ENCODE data around the gene SLC13A3.

SLC13A3 gene

GRCh38 chr20:46573788-46574584 is 77.3 kb downstream of the SLC13A3 start:
- no peak for DNase-seq

GRCh38 chr20:46573234-46573633 is 78.0 kb downstream of the SLC13A3 start:
- no peak for DNase-seq

DNA sequence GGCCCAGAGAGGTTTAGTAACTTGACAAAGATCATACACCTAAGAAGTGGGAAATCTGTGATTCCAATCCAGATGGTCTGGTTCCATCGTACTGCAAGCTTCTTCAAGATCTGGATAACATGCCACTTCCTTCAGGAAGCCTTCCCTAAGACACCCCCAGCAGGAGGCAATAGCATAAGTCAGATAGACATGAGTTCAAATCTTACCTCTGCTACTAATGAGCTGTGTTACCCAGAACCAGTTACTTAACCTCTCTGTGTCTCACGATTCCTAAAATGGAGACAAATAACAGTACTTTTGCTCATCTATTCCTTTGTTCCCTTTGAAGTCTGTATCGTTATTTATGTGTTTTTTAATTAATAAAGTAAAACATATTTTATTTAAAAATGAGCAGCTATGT is 78.5 kb downstream of the SLC13A3 start:
- DNase-seq, result no peak

GRCh38 chr20:46572153-46572552 is 79.1 kb downstream of the SLC13A3 start:
- peak in 1 of 2 experiments; percentile 20 for DNase-seq

- DNase-seq, result no peak
These were observed 79.8 kb downstream of the SLC13A3 start for GRCh38 chr20:46571418-46571817.

GRCh38 chr20:46570956-46571355 is 80.3 kb downstream of the SLC13A3 start:
- DNase-seq, result peak in 1 of 2 experiments; percentile 7

GRCh38 chr20:46569961-46570360 is 81.3 kb downstream of the SLC13A3 start:
- DNase-seq, result no peak

DNA sequence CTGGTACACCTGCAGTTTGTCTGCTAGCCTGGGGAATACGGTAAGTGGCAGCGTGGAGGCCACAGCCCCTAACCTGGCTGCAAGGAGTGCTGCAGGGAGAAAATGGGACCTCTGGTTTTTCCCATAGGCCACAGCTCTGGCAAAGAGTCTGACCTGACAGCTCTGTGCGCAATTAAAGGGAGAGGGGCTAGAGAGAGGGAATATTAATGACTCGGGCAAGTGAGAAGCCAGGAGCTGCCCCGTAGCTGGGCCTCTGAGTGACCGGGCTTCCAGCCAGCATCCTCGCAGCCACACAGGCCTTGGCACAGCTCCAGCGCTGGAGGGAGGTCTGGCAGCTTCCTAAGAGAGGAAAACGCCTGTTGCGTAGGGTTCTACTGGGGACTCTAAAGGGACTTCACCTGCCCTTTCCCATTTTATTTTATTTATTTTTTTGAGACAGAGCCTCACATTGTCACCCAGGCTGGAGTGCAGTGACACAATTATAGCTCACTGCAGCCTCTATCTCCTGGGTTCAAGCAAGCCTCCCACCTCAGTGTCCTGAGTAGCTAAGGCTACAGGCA is 82.6 kb downstream of the SLC13A3 start:
- peak; percentile 89 to 95 for DNase-seq

DNA sequence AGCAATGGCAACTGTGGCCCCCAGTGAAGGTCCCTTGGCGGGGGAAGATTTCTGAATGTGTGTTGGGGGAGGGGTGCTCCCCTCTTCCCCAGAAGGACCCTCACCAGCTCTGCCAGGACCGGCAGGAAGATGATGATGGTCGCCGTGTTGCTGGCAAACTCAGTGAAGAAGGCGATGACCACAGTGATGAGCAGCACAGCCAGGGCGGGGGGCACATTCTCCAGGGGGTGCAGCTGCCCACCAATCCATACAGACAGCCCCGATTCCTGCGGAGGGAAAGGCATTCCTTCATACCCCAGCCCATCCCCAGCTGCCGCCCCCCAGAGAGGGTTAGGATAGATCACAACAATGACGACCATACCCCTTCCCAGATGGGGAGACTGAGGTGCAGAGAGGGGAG is 85.1 kb downstream of the SLC13A3 start:
- no peak for DNase-seq

- DNase-seq, result no peak
These were observed 86.9 kb downstream of the SLC13A3 start for GRCh38 chr20:46564241-46564957.

- DNase-seq, result no peak
These were observed 87.4 kb downstream of the SLC13A3 start for GRCh38 chr20:46563860-46564221.

GRCh38 chr20:46563170-46563859 is 87.9 kb downstream of the SLC13A3 start:
- no peak for DNase-seq

DNA sequence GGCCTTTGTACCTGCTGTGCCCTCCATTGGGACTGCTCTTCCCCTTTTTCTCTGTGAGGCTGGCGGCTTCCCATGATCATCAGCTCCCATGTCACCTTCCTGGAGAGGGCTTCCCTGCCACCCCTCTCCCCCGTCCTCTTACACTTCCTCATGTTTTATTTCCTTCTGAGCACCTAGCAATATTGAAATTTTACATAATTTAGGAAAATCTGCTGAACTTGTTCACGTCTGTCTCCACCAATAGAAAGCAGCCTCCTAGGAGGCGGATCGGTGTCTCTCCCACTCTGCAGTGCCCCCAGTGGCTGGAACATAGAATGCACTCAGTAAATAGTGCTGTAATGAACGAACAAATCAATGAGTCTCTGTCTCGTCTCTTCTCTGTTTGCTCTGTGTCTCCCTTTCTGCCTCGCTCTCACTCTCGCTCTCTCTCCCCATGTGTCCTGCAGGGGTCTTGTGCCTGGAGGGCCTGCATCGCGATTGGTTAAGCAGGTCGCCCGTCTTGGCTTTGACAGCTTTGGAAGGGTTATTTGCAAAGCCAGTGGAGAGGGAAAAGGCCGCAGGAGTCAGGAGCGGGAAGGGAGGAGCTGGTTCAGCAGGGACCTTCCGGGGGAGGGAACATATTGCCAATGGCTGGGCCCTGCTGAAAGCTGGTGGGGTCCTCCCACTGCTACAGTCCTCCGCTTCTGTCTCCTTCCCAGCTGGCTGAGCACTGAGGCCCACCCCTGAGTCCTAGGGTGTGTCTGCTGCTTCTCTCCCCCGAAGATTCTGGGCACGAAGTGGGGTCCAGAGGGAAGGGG is 88.7 kb downstream of the SLC13A3 start:
- peak; percentile 67 to 69 for DNase-seq

GRCh38 chr20:46562009-46562372 is 89.3 kb downstream of the SLC13A3 start:
- no peak for DNase-seq

GRCh38 chr20:46559685-46560440 is 91.4 kb downstream of the SLC13A3 start:
- DNase-seq, result no peak

GRCh38 chr20:46559001-46559400 is 92.3 kb downstream of the SLC13A3 start:
- no peak for DNase-seq

GRCh38 chr20:46558511-46558959 is 92.7 kb downstream of the SLC13A3 start:
- no peak for DNase-seq

- no peak for DNase-seq
These were observed 93.9 kb downstream of the SLC13A3 start for GRCh38 chr20:46557231-46557956.

- DNase-seq, result no peak
These were observed 95.8 kb downstream of the SLC13A3 start for GRCh38 chr20:46555370-46555956.

- DNase-seq, result no peak
These were observed 96.4 kb downstream of the SLC13A3 start for GRCh38 chr20:46554828-46555227.

DNA sequence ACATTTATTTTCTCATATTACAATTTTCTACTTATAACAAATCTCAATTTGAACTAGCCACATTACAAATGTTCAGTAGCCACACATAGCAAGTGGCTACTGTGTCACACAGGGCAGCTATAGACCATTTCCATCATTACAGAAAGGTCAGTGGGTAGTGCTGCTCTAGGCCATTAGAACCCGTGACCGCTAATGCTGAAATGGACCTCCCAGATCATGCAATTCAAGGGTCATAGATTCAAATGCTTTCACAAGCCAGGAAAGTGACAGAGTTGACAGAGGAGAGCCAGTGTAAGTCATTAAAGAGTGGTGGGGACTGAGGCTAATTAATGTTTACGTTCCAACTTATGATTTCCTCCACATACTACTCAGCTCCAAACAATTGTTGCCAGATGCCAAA is 97.3 kb downstream of the SLC13A3 start:
- DNase-seq, result no peak

All from NCI-H446 (cell line).